Mononuclear cell (primary cell): Measurements from ENCODE around the gene LPP. TPM values are rescaled to one million over a fixed set of nuclear protein-coding genes. Genes with fewer than 3 reads are reported as not detected.

Source experiments
- H3K27me3 ChIP-seq: 2 replicates; pipeline ENCODE4 v1.6.0; 2011; ENCODE audit warnings: low read length, control low read depth; ENCODE audit not compliant: insufficient read depth
- H3K4me1 ChIP-seq: 2 replicates; pipeline ENCODE4 v1.5.1; 2011; ENCODE audit warnings: mild to moderate bottlenecking, low read length, control low read depth; ENCODE audit not compliant: insufficient read depth
- H3K4me3 ChIP-seq: 2 replicates; pipeline ENCODE4 v1.5.1; 2011; ENCODE audit warnings: mild to moderate bottlenecking, low read length, moderate library complexity
- H3K9me3 ChIP-seq: 2 replicates; pipeline ENCODE4 v1.5.1; 2011; ENCODE audit warnings: low read depth, mild to moderate bottlenecking, control low read depth, low read length
- total RNA-seq: library from RNA; depleted of rRNA; stranded (reverse); fragments of >200 nt; gene quantifications from one replicate; pipeline ENCODE4 v1.2.3, GENCODE V29; 2012

The LPP gene
- total RNA-seq, 1 donor, result 32.5 TPM

DNA sequence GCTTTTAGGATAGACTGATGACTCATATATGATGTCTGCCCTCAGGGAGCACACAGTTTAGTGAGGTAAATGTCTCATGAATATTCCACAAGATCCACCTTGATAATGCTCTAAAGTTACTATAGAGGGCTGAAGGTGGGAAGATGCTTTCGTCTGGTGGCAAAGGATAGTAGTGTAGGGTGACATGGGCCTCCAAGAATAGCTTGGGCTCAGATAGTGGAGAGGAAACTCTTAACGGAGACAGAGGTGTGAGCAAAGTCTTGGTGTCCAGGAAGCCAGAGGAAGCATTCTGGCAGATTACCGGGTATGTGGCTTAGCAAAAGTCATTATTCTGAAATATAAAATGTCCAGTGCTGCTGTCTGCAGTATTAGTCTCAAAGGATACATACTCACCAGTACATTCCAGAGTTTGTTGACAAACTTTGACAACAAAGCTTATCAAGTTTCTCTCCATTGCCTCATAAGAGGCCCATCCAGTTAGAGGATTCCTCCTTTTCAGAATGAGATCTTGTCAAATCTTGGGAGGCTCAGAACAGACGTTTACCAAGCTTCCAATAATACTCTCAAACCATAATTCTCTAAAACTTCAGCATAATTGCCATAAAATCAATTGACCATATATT is 316.7 kb downstream of the LPP start:
- no peaks in the 10 kb centered on the region for H3K27me3 ChIP-seq
- H3K4me3 ChIP-seq, result no peak overlapping the region
- H3K9me3 ChIP-seq, result no peaks in the 10 kb centered on the region
- H3K4me1 ChIP-seq, result no peaks in the 10 kb centered on the region

DNA sequence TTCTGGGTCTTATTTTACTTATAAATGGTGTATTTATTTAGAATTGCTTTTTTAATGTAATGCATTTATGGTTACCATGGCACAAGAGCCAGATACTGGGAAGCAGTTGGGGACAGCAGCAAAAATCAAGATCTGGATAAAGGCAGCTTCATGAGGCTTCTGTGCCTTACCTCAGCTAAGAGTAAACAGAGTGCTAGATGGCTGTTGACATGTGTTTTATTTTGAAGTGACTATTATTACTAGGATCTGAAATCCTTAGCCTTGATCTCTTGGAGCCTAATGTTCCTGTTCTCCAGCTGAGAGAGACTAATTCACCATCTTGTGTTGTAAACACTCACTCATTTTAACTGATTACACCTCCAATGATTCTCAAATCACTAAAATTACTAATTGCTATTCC is 317.8 kb downstream of the LPP start:
- no peaks in the 10 kb centered on the region for H3K9me3 ChIP-seq
- H3K27me3 ChIP-seq, result no peaks in the 10 kb centered on the region
- H3K4me1 ChIP-seq, result no peaks in the 10 kb centered on the region
- no peak overlapping the region for H3K4me3 ChIP-seq

DNA sequence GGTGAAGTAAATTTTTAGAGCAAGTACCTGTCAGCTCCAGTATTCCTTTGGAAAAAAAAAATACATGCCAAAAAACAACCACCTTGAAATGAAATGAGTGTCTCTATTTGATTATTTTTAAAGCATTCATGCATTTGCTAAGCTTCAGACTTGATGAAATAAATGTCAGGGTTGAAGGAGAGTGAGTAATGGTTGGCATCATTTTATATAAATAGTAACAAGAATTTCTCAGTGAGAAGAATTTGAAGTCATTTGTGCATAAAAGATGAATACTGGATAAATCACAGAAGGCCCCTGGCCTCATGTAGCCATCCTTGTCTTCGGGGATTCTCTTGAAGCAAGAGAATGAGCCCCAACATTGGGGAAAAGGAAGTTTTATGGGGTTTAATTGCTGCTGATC is 318.4 kb downstream of the LPP start:
- Histone ChIP-seq H3K4me1 (no peaks in the 10 kb centered on the region), H3K27me3 (no peaks in the 10 kb centered on the region), H3K9me3 (no peaks in the 10 kb centered on the region), H3K4me3 (no peak overlapping the region)

DNA sequence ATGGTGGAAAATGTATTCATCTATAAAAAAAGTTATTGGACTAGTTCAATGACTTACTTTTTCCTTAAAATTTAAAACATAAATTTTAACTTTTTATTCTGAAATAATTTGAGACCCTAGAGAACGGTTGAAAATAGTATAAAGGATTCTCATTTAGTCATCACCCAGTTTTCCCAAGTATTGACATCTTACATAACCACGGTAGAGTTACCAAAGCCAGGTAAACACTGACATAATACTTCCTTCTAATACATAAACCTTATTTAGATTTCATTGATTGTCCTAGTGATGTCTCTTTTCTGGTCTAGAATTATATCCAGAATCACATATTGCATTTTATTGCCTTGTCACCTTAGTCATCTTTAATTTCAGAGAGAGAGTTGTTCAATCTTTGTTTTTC is 319.1 kb downstream of the LPP start:
- no peaks in the 10 kb centered on the region for H3K27me3 ChIP-seq

DNA sequence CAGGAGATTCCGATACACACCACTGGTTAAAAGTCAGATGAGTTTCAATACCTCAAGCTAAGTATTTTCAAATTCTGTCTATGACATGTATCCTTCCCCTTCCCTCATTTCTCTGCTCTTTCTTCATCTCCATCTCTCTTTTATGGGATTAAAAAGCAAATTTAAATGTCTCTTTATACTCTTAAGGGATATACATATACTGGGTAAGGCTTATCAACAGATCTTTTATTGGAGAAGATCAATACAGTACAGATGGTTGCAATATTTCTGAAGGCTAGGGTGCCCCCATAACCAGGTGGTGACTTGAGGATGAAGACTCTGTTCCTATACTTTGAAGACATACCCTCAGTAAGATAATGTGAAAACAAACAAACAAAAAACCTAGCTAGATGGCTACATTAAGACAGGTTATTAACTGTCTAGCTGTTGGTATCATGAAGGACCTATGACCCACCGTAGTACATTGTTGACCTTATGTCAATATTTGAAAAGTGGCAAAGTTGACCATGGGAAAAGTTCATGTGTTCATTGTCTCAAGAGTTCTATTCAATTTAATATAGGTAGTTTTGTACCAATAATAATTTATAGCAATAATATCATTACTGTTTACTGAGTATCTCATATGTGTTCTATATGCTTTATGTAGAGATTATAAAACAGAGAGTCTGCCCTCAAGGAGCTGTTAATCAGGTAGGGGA is 319.8 kb downstream of the LPP start:
- Histone ChIP-seq H3K4me3 (no peak overlapping the region), H3K4me1 (no peaks in the 10 kb centered on the region), H3K9me3 (no peaks in the 10 kb centered on the region)

More for the DNA sequence above, 319.1 kb downstream of the LPP start:
- no peaks in the 10 kb centered on the region for H3K9me3 ChIP-seq
- no peak overlapping the region for H3K4me3 ChIP-seq
- H3K4me1 ChIP-seq, result no peaks in the 10 kb centered on the region

DNA sequence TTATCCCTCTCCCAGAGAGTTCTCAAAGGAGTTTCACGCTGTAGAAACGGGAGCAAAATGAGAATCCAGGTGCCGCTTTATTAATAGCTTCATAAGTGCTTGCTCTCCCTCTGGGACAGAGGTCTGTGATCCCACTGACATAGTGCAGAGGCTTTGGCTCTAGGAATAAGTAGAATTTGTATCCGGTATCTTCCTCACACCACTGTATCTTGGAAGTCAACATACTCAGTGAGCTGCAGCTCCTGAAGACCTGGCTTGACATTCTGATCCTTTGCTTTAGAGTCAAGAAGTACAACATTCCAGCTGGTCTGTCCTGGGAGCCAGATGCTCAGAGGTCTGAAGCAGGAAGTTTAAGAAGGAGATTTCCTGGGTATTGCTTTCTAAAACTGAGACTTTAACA is 323.0 kb downstream of the LPP start:
- no peaks in the 10 kb centered on the region for H3K27me3 ChIP-seq
- no peak overlapping the region for H3K4me3 ChIP-seq
- H3K4me1 ChIP-seq, result no peaks in the 10 kb centered on the region
- H3K9me3 ChIP-seq, result no peaks in the 10 kb centered on the region

More for the DNA sequence above, 319.8 kb downstream of the LPP start:
- H3K27me3 ChIP-seq, result no peaks in the 10 kb centered on the region

DNA sequence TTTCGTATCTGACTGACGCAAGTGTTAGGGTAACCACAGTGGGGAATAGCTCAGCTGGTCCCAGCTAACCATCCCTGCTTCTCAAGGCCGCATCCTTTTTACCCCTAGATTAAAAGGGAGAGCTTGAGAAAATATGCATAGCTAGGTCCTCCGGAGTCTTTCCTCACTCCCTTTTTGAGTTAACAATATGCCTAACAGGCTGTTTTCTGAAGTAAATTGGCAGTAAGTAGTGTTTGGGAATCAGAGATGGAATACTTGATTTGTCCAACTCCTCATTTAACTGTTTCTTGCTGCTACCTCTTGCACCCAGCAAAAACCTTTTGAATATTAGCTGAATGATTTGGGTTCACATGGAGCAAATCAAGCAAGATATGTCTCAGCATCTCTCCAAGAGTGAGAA is 326.1 kb downstream of the LPP start:
- no peaks in the 10 kb centered on the region for H3K9me3 ChIP-seq
- H3K4me3 ChIP-seq, result no peak overlapping the region
- H3K4me1 ChIP-seq, result no peaks in the 10 kb centered on the region
- H3K27me3 ChIP-seq, result no peaks in the 10 kb centered on the region

DNA sequence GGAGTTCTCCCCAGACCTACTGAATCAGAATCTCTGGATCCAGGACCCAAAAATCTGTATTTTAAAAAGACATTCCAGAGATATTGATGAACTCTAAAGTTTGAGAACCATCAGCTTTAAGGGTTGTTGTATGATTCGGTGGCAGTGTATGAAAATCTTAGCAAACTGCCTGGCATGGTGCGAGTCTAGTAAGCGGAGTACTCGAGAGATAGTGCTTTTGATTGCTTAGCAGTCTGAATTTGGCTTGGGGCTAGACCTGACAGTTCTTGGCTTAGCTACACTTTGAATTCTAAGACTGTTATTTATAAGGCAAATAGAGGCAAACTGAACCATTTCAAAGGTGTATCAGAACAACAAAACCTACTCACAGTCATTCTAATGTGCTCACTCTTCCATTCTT is 329.0 kb downstream of the LPP start:
- H3K27me3 ChIP-seq, result no peaks in the 10 kb centered on the region
- no peaks in the 10 kb centered on the region for H3K9me3 ChIP-seq
- H3K4me3 ChIP-seq, result no peak overlapping the region
- no peaks in the 10 kb centered on the region for H3K4me1 ChIP-seq

DNA sequence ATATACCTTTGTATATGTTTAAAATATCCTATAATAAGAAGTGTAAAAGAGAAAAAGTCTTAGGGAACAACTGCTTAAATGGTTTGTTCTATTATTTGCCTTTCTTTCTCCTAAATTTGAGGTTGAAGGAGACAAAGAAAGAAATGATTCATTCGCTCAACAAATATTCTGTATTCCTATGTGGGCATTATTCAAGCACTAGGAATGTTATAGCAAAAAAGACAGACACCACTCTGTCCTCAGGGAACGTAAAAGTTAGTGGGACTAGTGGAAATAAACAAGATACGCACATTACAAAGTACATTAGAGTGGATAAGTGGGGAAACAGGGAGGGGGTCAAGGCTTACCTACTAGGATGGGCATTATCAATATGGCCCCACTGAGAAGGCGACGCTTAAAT is 332.2 kb downstream of the LPP start:
- Histone ChIP-seq H3K9me3 (no peaks in the 10 kb centered on the region), H3K4me3 (no peak overlapping the region), H3K4me1 (peaks cover 11% of the 10 kb centered on the region), H3K27me3 (no peaks in the 10 kb centered on the region)

DNA sequence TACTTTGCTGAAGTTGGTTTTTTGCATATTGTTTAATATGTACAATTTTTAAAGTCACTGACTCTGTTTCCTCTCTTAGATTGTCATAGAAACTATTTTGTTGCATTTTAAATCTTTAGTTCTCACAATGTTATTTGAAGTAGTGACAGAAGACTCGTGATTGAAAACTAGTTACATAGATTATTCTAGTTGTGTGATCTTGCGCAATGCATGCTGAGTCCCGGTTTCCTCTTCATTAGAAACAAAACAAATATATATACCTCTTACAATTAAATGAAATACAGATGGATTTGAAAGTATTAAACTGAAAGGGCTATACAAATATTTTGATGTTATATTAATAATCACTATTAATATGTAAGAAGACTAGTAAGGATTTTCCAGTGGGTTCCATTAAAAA is 333.0 kb downstream of the LPP start:
- H3K9me3 ChIP-seq, result no peaks in the 10 kb centered on the region

DNA sequence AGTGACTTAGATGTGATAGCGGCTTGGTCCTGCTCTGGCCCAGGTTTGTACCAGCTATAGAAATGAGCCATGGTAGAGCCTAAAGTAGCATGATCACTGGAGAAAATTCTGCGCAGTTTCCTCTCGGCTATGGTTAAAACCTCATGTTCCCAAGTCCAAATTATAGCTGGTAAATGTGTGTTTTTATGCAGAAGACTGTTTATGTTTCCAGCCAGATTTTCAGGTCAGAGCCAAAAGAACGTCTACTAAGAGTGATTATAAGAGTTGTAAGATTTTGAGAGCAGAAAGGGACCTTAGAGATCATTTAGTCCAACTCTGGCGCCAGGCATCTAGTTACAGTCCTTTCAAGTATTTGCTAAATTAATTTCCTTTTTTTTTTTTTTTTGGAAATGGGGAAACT is 333.7 kb downstream of the LPP start:
- H3K4me3 ChIP-seq, result no peak overlapping the region
- peaks cover 11% of the 10 kb centered on the region for H3K4me1 ChIP-seq
- no peaks in the 10 kb centered on the region for H3K27me3 ChIP-seq

More for the DNA sequence above, 333.0 kb downstream of the LPP start:
- no peaks in the 10 kb centered on the region for H3K27me3 ChIP-seq
- H3K4me1 ChIP-seq, result peaks cover 11% of the 10 kb centered on the region
- H3K4me3 ChIP-seq, result no peak overlapping the region

DNA sequence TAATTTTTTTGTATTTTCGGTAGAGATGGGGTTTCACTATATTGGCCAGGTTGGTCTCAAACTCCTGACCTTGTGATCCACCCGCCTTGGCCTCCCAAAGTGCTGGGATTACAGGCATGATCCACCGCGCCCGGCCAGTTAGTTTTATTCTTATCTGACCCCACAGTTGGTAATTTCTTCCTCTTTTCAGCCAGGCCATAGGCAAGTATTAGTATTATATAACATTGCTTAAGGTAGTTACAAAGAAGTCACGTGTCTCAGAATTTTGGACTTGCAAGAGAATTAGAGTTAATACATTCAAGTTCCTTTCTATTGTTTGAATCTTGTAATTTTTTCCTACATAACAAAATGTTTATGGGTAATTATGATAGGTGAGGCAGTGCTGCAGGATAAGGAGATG is 334.8 kb downstream of the LPP start:
- Histone ChIP-seq H3K9me3 (no peaks in the 10 kb centered on the region), H3K27me3 (no peaks in the 10 kb centered on the region), H3K4me3 (no peak overlapping the region), H3K4me1 (peaks cover 11% of the 10 kb centered on the region)

More for the DNA sequence above, 333.7 kb downstream of the LPP start:
- no peaks in the 10 kb centered on the region for H3K9me3 ChIP-seq

DNA sequence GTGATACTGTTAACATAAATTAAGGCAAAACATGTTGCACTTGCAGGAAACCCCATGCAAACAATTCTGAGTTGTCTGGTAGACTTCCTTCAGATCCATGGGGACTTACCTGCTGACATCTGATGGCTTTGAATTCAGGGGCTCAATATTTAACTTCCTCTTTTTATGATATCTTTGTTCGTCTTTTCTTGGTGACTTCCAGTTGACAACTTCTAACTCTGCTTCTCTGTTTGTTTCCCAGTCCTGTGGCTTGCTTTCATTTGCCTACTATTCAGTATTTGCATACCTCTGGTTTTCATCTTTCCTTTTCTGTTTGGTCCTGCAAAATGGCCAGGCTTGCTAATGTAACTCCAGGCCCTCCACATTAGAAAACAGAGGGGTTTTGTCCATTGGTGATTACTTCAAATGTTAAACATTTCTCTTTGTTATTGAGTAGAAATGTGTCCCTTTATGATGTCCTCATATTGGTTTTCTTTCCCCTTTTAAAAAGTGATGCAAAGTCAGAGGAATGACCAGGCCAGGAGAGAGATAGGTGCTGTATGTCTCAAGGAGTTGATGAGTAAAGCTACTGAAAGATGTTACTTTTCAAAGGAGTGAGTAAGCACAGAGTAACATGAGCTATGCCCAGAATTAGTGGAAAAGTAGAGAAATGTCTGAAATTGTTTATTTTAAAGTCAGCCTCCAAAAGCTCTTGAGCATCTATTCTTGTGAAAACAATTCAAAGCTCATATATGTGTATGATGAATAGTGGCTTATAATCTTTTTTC is 335.9 kb downstream of the LPP start:
- peaks cover 11% of the 10 kb centered on the region for H3K4me1 ChIP-seq
- H3K4me3 ChIP-seq, result no peak overlapping the region
- no peaks in the 10 kb centered on the region for H3K27me3 ChIP-seq
- no peaks in the 10 kb centered on the region for H3K9me3 ChIP-seq

DNA sequence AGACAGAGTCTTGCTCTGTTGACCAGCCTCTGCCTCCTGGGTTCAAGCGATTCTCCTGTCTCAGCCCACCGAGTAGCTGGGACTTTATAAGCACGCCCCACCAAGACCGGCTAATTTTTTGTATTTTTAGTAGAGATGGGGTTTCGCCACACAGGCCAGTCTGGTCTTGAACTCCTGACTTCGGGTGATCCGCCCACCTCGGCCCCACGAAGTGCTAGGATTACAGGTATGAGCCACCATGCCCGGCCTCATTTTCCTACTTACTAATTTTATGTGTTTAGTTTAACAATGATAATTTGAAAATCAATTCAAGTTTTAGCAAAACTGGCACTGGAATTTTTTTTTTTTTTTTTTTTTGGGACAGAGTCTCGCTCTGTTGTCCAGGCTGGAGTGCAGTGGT is 336.5 kb downstream of the LPP start:
- no peaks in the 10 kb centered on the region for H3K9me3 ChIP-seq
- peaks cover 11% of the 10 kb centered on the region for H3K4me1 ChIP-seq
- H3K27me3 ChIP-seq, result no peaks in the 10 kb centered on the region
- no peak overlapping the region for H3K4me3 ChIP-seq

DNA sequence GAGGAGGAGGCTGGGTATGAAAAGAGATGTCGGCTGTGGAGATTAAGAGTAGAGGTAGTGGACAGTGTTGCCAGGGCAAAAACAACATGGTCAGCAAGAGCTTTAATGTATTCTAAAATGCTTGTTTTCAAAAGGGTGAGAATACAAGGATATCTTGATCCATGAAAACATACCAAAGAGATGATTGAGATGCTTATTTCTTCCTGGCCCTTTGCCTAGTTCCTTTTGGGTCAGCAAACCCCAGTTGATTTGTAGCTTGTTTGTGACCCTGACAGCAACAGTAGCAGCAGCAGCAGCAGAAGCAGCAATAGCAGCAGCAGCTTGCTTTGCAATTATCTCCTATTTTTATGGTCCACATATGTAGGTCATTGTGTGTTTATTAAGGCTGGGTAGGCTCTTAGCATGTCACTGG is 337.3 kb downstream of the LPP start:
- no peak overlapping the region for H3K4me3 ChIP-seq

More for the DNA sequence above, 337.3 kb downstream of the LPP start:
- peaks cover 11% of the 10 kb centered on the region for H3K4me1 ChIP-seq
- no peaks in the 10 kb centered on the region for H3K27me3 ChIP-seq
- no peaks in the 10 kb centered on the region for H3K9me3 ChIP-seq
